ENCODE data around the gene P2RY13. TPM values are rescaled to one million over a fixed set of nuclear protein-coding genes. Genes with fewer than 3 reads are reported as not detected.

P2RY13 gene
- polyA plus RNA-seq, 1 donor from 2014 or later = 0.12 TPM

- Histone ChIP-seq H3K9me2 (ENCODE audit: insufficient read depth, low read length) (no peaks in the 10 kb centered on the region), H3K9ac (ENCODE audit: low read length) (no peak overlapping the region), H4K20me1 (ENCODE audit: insufficient read depth) (peaks cover 3% of the 10 kb centered on the region), H3K27ac (ENCODE audit: low read length) (no peak overlapping the region), H2AFZ (ENCODE audit: low read depth, low read length) (no peak overlapping the region), H3K9me3 (ENCODE audit: low read length) (no peaks in the 10 kb centered on the region), H3F3A (ENCODE audit: insufficient read depth, low read length, poor library complexity, severe bottlenecking) (no peaks in the 10 kb centered on the region), H3K4me2 (ENCODE audit: low read length) (no peak overlapping the region), H3K79me2 (replicated peaks; ENCODE audit: insufficient read depth, low read length) (no peaks in the 10 kb centered on the region), H3K36me3 (ENCODE audit: insufficient read depth, low read length) (no peaks in the 10 kb centered on the region), H3K4me3 (ENCODE audit: low read length) (no peak overlapping the region), H3K27me3 (ENCODE audit: insufficient read depth, low read depth, low read length) (no peaks in the 10 kb centered on the region)
- TF ChIP-seq TAF1 (IDR thresholded peaks at IDR 0.05; ENCODE audit: low read depth) (no peak), EP300 (conservative IDR thresholded peaks at IDR 0.05; ENCODE audit: poor library complexity, severe bottlenecking) (no peak), SMC3 (conservative IDR thresholded peaks at IDR 0.05; ENCODE audit: poor library complexity) (no peak), REST (IDR thresholded peaks at IDR 0.05; ENCODE audit: borderline replicate concordance) (no peak), RAD21 (conservative IDR thresholded peaks at IDR 0.05) (no peak), POLR2AphosphoS5 (IDR thresholded peaks at IDR 0.05) (no peak), MXI1 (conservative IDR thresholded peaks at IDR 0.05; ENCODE audit: poor library complexity, severe bottlenecking) (no peak), EZH2 (IDR thresholded peaks at IDR 0.05; ENCODE audit: borderline replicate concordance, insufficient read depth, low read length, poor library complexity, severe bottlenecking) (no peak), CTCF (IDR thresholded peaks at IDR 0.05; ENCODE audit: poor library complexity, severe bottlenecking) (no peak)
These were observed 16.4 kb downstream of the P2RY13 start for GRCh38 chr3:151312972-151313371.

- Histone ChIP-seq H3K27me3 (ENCODE audit: insufficient read depth, low read depth, low read length) (no peaks in the 10 kb centered on the region), H3K27ac (ENCODE audit: low read length) (no peak overlapping the region), H3K9me2 (ENCODE audit: insufficient read depth, low read length) (no peaks in the 10 kb centered on the region), H3K9ac (ENCODE audit: low read length) (no peak overlapping the region), H3K79me2 (replicated peaks; ENCODE audit: insufficient read depth, low read length) (no peaks in the 10 kb centered on the region), H3K4me2 (ENCODE audit: low read length) (no peak overlapping the region), H3K9me3 (ENCODE audit: low read length) (no peaks in the 10 kb centered on the region), H4K20me1 (ENCODE audit: insufficient read depth) (peaks cover 3% of the 10 kb centered on the region), H3K4me3 (ENCODE audit: low read length) (no peak overlapping the region), H2AFZ (ENCODE audit: low read depth, low read length) (no peak overlapping the region), H3K36me3 (ENCODE audit: insufficient read depth, low read length) (no peaks in the 10 kb centered on the region), H3F3A (ENCODE audit: insufficient read depth, low read length, poor library complexity, severe bottlenecking) (no peaks in the 10 kb centered on the region)
- TF ChIP-seq TAF1 (IDR thresholded peaks at IDR 0.05; ENCODE audit: low read depth) (no peak), MXI1 (conservative IDR thresholded peaks at IDR 0.05; ENCODE audit: poor library complexity, severe bottlenecking) (no peak), CTCF (IDR thresholded peaks at IDR 0.05; ENCODE audit: poor library complexity, severe bottlenecking) (no peak), SMC3 (conservative IDR thresholded peaks at IDR 0.05; ENCODE audit: poor library complexity) (no peak), RAD21 (conservative IDR thresholded peaks at IDR 0.05) (no peak), EP300 (conservative IDR thresholded peaks at IDR 0.05; ENCODE audit: poor library complexity, severe bottlenecking) (no peak), REST (IDR thresholded peaks at IDR 0.05; ENCODE audit: borderline replicate concordance) (no peak), EZH2 (IDR thresholded peaks at IDR 0.05; ENCODE audit: borderline replicate concordance, insufficient read depth, low read length, poor library complexity, severe bottlenecking) (no peak), POLR2AphosphoS5 (IDR thresholded peaks at IDR 0.05) (no peak)
These were observed 19.8 kb downstream of the P2RY13 start for GRCh38 chr3:151309566-151309965.
